ENCODE results near the gene NBL1.
"Not testable (repeated sequence)": the region's sequence is repeated elsewhere in the genome, so short reads cannot be mapped to it uniquely, and the experiment has no call there.

The NBL1 gene

GRCh38 chr1:19623523-19623922 is 20.6 kb upstream of the NBL1 start:
- DNase-seq = no peak

GRCh38 chr1:19625291-19625937 is 18.7 kb upstream of the NBL1 start:
- DNase-seq = no peak

- no peak for DNase-seq
Measured at GRCh38 chr1:19628879-19629278, 15.2 kb upstream of the NBL1 start.

- DNase-seq = no peak
Measured at GRCh38 chr1:19629357-19629756, 14.8 kb upstream of the NBL1 start.

GRCh38 chr1:19630192-19630591 is 13.9 kb upstream of the NBL1 start:
- not testable (repeated sequence) for DNase-seq

- no peak for DNase-seq
Measured at GRCh38 chr1:19630720-19631395, 13.3 kb upstream of the NBL1 start.

- DNase-seq = no peak
Measured at GRCh38 chr1:19632211-19632610, 11.9 kb upstream of the NBL1 start.

GRCh38 chr1:19633106-19633505 is 11.0 kb upstream of the NBL1 start:
- no peak for DNase-seq

- DNase-seq = not testable (repeated sequence)
Measured at GRCh38 chr1:19635064-19635463, 9.0 kb upstream of the NBL1 start.

- no peak for DNase-seq
Measured at GRCh38 chr1:19635646-19636045, 8.5 kb upstream of the NBL1 start.

GRCh38 chr1:19636065-19636464 is 8.0 kb upstream of the NBL1 start:
- no peak for DNase-seq

GRCh38 chr1:19636749-19637148 is 7.4 kb upstream of the NBL1 start:
- not testable (repeated sequence) for DNase-seq

- no peak for DNase-seq
Measured at GRCh38 chr1:19637606-19638005, 6.5 kb upstream of the NBL1 start.

GRCh38 chr1:19639228-19639627 is 4.9 kb upstream of the NBL1 start:
- DNase-seq = not testable (repeated sequence)

- DNase-seq = no peak
Measured at GRCh38 chr1:19639999-19640362, 4.1 kb upstream of the NBL1 start.

GRCh38 chr1:19640363-19641316 is 3.5 kb upstream of the NBL1 start:
- no peak for DNase-seq

GRCh38 chr1:19643121-19643520 is 990 bp upstream of the NBL1 start:
- no peak for DNase-seq

GRCh38 chr1:19644395-19644680 is 227 bp downstream of the NBL1 start:
- no peak for DNase-seq

GRCh38 chr1:19644681-19645410 is 735 bp downstream of the NBL1 start:
- no peak for DNase-seq

GRCh38 chr1:19645411-19646251 is 1.5 kb downstream of the NBL1 start:
- no peak for DNase-seq

GRCh38 chr1:19646377-19647319 is 2.5 kb downstream of the NBL1 start:
- DNase-seq = no peak
